GM19043 (cell line): Measurements from ENCODE around the gene SLFN13.
"Not testable (repeated sequence)": the region's sequence is repeated elsewhere in the genome, so short reads cannot be mapped to it uniquely, and the experiment has no call there.

Experiments
- ATAC-seq: cut with Tn5 transposase; IDR thresholded peaks from one replicate; pipeline ENCODE4 v1.9.1; 2021; ENCODE audit warnings: low read depth; ENCODE audit not compliant: unreplicated experiment

SLFN13 gene, protein sequence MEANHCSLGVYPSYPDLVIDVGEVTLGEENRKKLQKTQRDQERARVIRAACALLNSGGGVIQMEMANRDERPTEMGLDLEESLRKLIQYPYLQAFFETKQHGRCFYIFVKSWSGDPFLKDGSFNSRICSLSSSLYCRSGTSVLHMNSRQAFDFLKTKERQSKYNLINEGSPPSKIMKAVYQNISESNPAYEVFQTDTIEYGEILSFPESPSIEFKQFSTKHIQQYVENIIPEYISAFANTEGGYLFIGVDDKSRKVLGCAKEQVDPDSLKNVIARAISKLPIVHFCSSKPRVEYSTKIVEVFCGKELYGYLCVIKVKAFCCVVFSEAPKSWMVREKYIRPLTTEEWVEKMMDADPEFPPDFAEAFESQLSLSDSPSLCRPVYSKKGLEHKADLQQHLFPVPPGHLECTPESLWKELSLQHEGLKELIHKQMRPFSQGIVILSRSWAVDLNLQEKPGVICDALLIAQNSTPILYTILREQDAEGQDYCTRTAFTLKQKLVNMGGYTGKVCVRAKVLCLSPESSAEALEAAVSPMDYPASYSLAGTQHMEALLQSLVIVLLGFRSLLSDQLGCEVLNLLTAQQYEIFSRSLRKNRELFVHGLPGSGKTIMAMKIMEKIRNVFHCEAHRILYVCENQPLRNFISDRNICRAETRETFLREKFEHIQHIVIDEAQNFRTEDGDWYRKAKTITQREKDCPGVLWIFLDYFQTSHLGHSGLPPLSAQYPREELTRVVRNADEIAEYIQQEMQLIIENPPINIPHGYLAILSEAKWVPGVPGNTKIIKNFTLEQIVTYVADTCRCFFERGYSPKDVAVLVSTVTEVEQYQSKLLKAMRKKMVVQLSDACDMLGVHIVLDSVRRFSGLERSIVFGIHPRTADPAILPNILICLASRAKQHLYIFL

DNA sequence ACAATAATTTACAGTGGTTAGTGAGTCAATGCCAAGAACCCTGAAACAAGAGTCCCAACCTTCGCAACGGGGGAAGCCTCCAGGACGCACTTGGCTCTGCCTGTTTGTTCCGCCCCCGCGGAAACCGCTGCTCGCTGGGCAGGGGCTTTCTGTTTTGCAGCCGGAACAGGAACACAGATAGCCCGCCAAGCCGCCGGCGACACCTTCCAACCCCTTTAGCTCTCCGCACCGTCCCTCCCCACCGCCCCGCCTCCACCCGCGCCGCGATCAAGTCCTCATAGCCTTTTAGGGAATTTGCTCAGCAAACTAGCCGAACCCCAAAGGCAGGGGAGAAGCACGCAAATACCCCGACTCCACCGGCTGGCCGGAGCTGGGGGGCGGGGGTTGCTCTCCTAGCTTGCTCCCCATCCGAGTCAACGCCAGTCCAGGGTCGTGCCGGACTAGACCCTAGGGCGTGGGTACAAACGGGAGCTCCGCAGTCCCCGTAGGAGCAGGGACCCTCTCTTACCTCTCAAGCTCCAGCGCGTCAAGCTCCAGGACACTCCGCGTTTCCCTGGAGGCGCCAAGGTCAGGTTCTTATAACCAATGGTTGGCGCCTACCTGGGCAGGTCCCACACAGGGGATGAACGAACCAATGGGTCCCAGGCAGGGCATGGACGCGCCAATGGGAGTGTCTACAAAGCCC, at the start of gene SLFN13:
TSS of gene SLFN13 (minus strand) at position 553 of the 685 bp plus-strand sequence. CDS start 3,086 bp downstream, outside the sequence.
- ATAC-seq: peak; percentile 67

DNA sequence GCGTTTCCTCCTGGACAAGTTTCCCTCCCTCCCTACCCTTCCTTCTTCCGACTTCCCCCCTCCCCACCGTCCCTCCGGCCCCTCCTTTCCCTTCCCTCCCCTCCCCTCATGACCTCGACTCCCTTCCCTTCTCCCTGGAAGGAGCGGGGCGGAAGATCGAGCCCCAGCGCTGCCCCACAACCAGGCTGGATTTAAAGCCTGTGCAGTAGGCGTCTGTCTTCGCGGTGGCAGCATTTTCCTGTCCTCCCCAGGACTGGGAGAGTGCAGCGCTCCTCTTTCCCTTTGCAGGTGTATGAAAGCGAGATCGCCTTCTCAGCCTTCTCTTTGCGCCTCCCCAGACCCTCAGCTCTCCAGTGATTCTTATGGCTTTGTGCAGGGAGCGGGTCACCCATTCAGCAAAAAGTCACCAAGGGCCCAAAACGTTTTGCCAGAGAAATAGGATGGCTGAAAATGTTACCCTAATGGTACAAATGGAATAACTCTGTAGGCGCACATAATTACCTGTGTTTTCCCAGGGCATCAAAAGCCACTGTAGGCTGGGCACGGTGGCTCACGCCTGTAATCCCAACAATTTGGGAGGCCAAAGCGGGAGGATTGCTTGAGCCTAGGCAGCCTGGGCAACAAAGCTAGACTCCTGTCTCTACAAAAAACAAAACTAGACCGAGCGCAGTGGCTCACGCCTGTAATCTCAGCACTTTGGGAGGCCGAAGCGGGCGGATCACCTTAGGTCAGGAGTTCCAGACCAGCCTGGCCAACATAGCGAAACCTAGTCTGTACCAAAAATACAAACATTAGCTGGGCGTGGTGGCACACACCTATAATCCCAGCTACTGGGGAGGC, 48.1 kb upstream of the SLFN13 start:
- no peak for ATAC-seq

DNA sequence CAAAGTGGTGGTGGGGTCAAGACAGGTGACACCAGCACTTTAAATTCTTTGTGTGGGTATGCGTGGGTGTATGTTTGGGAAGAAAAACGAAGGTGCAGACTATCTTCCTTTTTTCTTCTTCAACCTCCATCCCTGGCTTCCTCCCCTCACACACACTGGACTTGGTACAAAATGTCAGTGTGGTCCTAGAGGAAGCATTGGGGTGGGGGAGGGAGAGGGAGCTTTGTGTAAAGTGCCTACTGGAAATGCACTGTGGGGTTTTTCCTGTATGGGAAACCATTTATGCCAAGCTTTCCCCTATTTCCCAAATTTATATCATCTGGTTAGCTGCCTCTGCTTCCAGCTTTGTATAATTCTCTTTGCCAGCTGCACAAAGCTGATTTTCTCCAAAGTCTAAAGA, 44.5 kb upstream of the SLFN13 start:
- ATAC-seq: no peak

DNA sequence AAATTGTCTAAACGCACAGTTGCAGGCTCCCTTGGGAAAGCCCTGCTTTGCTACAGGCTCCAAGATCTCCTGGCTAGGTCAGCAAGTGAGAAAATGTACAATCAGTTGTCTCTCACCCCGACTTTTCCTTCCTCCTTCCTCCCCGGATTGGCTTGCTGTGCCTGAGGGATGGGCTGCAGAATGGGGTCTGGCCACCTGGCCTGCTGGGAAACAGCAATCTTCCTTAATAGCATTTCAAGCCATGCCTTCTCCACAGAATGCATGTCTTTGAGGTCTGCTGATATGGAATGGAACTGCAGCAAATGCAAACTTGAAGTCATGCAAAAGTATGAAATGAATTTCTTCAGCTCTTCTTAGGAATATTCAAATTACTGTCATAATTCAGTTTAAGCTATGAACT, 42.9 kb upstream of the SLFN13 start:
- no peak for ATAC-seq

DNA sequence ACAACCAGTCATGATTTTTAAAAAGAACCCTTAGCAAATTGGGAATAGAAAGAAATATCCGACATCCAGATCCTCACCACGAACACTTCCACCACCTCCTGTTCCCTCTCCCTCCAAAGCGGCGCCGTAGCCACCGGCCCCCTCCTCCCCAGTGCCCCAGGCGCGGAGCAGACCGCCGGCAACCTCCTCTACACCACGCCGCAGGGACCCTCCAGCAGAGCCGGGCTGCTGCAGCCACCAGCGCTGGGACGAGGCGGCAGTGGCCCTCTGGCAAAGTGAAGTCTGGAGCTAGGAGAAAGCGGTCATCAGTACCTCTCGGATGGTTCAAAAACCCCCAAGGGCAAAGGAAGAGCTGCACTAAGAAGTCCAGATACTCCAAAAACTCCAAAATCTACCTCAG, 41.4 kb upstream of the SLFN13 start:
- no peak for ATAC-seq

DNA sequence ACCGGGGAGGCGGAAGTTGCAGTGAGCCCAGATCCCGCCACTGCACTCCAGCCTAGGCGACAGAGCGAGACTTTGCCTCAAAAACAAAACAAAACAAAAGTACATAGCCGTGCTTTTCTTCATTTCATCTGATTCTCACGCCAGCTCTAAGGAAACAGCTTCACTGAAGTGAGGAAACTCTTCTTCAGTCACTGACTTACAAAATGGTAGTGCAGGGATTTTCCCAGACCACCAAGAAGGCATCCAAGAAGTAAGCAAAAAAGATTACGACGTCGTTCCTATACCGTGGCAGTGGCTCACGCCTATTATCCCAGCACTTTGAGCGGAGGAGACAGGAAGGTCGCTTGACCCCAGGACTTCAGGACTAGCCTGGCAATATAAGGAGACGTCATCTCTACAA, 40.4 kb upstream of the SLFN13 start:
- no peak for ATAC-seq

DNA sequence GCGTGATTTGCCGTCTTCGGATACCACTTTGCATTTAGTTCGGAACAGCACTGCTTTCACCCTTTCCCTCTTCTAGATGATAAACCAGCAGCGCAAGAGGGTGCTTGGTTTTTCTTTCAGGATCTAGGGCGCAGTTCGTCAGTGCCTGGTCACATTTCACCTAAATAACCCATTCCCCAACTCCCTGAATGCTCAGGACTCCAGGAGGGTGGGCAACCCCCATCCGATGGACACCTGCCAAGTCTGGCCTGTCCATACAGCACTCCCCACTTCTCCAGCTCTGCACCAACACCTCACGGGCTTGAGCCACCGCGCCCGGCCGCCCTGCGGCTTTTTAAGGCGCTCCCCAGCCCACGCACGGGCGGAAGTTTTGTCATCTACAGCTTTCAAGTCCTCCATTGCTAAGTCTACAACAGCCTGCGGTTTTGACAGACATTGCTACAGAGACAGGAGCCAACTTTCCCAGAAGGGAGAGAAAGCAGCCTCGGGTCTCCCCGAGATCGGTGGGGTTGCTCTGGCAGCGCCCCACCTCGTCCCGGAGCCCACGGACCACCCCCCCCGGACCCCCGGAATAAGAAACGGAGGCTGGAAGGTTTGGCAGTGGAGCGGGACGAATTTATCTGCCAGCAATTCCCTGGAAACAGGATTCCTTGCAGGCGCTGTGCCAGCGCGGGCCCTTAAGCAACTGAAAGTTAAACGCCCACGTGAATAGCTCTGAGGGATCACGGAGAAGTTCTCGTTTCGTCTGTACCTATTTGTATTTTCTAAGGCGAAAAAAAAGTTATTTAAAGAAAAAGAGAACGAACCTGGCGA, 38.6 kb upstream of the SLFN13 start:
- ATAC-seq: no peak

DNA sequence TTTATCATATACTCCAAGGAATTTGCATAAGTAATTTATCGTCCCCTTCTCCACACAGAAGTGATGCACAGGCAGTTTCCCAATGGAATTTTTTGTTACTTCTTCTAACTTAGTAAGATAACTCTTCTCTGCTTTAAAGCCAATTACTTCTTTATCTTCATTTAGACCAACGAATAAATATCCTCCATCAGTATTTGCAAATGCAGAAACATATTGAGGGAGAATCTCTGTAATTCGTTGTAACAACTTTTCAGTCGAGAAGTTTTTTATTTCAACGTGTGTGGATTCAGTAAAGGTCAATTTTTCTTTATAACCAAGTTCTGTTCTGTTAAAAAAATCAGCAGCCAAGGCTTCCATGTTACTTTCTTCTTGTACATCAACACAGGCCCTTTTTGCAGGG, 30.7 kb upstream of the SLFN13 start:
- no peak for ATAC-seq

DNA sequence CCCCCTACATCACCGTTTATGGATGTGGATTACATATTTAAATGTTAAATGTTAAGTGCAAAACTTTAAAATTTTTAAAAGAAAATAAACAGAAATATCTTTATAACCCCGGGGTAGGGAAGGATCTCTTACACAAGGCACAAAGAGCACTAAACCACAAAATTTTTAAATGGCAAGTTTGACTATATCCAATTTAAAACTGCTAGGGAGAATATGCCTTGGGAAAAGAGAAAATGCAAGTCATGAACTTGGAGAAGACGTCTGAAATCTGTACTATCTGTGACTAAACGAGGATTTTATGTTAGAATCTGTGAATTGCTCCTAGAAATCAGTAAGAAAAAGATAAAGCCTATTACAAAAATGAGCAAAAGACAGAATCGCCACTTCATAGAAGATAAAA, 28.7 kb upstream of the SLFN13 start:
- ATAC-seq: no peak

DNA sequence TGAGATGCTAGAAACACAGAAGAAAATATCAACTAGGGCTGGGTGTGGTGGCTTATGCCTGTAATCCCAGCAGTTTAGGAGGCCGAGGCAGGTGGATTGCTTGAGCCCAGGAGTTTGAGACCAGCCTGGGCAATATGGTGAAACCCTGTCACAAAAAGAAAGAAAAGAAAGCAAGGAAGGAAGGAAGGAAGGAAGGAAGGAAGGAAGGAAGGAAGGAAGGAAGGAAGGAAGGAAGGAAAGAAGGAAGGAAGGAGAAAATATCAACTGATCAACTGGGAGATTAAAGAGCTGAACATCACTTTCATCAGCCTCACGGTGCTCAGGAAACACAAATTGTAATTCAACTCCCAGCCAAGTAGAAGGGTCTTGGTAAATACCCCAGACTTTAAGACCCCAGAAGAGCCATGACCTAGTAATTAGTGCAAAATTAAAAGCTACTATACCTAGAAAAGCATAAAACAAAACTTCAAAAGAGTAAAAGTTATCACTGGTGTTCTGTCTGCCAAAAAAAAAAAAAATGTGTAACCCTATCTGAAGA, 27.8 kb upstream of the SLFN13 start:
- no peak for ATAC-seq

DNA sequence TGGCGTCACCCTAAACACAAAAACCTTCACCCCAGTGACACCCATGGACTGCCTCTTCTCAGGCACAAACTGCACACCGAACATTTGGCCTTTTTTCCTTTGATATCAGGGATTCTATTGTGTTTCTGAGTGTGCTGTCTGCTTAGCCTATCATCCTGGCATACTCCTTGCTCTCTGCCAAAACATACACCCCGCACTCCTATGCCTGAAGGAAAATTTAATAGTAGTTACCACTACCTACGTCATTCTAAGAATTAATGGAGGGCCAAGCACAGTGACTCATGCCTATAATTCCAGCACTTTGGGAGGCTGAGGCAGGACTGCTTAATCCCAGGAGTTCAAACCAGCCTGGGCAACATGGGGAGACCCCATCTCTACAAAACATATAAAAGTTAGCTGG, 19.9 kb upstream of the SLFN13 start:
- no peak for ATAC-seq

DNA sequence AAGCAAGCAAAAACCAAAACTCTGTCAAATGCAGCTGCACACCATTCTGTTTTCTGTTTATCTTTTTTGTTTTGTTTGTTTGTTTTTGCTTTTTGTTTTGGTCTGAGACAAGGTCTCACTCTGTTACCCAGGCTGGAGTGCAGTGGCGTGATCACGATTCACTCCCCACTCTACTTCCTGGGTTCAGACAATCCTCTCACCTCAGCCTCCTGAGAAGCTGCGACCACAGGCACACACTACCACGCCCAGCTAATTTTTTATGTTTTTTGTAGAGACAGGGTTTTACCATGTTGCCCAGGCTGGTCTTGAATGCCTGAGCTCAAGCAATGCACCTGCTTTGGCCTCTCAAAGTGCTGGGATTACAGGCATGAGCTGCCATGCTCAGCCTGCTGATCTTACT, 19.3 kb upstream of the SLFN13 start:
- ATAC-seq: no peak

DNA sequence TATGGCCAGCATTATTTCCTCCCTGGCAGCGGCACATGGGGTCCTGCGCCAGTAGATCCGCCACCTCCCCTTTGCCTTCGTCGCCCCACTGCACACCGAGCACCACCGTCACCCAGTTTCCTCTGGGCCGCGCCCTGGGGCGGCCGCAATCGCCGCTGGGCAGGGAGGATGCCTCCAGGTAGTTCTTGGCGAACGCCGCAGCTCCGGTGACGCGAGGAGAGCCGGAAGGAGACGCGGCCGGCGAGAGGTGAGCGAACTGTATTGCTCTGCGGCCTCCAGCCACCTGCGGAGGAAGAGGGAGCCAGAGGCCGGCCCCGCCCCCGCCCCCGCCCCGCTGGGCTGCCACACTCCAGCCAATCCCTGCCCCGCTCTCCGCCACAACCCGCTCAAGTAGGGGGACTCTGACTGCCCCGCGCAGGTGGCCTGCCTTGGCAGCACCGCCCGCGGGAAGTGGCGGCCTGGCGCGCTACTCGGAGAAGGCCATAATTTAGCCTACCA, 11.8 kb upstream of the SLFN13 start:
- ATAC-seq: peak; percentile 88

DNA sequence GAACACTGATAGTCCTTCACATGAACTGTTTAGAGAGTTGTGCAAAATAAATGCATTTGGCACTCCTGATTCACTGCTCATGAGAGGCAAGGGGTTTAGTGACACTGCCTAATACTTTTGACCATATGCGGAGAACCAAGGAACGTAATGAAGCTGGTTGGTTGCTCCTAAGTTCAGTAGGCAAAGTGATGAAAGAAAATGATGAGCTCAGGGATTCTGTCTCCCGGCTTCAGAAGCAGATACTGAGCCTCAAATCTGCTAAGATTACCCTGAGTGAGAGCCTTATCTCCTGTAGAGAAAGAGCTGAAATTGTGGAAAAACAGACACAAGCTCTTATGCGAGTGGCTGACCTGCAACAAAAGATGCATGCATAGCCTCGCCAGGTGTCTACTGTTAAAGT, 5.5 kb upstream of the SLFN13 start:
- ATAC-seq: not testable (repeated sequence)

DNA sequence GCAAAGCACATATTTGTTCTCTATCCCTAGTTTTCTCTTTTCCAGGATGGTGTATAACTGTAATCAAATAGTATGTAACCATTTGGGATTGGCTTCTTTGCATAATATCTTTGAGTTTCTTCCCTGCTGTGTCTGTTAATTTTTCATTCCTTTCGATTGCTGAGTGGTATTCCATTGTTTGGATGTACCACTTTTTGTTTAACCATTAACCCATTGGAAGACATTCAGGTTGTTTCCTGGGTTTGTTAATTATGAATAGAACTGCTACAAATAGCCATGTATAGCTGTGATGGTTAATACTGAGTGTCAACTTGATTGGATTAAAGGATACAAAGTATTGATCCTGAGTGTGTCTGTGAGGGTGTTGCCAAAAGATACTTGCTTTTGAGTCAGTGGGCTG, 4.6 kb upstream of the SLFN13 start:
- no peak for ATAC-seq

DNA sequence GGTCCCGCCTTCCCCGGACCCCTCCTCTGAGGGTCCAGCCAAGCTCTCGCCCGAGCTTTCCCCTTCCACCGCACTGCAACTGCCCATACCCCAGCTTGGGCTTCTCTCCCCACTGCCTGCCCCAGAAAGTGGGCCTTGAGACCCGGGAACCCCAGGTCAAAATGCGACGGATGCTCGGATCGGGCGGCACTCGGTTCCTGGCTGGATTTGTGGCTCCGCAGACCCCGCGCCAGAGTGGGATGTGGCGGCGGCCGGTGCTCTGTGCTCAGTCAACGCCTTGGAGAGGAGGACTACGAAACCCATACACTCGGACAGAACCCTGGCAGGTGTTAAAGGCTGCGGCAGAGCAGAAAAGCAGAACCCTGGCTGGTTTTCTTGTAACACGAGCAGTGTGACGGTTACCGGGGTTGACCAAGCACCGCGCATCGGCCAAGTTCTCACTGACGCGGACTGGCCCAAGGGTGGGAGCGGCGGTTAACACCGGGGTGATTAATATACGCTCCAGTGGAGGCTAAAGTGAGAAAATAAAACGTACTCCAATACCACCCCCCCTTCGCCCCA, 885 bp upstream of the SLFN13 start:
- no peak for ATAC-seq

DNA sequence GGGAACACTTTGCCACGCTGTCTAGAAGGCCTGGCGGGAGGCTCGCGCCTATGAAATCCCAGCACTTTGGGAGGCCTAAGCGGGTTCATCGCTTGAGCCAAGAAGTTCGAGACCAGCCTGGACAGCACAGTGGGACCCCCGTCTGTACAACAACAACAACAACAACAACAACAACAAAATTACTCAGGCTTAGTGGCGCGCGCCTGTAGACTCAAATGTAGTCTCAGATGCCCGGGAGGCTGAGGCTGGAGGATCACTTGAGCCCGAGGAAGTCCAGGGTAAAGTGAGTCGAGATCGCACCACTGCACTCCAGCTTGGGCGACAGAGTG, 297 bp upstream of the SLFN13 start:
- ATAC-seq: no peak

DNA sequence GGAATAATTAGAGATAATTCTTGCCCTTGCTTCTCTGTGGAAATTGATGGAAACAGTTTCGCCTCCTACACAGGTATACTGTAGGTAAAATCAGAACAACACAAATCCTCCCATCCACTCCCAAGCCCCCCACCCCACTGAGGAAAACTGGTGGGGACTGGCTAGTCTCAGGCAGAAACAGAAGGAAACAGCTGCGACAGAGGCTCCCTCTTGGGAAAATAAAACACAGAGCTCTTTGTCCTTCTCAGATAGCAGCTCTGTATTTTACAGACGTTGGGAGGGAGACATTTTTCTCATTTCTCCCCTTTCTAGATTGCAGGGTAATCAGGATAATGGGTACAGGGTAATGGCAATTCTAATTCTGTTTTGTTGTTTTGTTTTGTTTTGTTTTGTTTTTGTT, 1.1 kb downstream of the SLFN13 start:
- ATAC-seq: no peak

DNA sequence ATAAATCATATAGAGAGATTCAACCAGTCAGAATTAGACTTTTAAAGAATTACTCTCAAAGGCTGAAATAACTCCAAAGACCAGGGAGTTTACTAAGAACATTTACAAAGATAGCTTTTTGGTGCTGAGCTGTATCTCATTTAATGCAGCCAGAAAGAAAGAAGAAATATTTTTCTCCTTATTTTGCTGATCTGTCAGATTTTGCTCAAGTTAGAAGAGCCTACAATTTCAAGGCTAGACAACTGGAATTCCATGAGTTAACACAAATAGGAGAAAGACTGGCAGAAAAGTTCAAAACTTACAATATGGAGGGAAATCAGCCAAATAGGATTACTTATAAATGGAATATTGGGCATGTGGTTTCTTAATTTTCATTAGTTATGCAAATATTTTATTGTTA, 10.1 kb downstream of the SLFN13 start:
- ATAC-seq: no peak
